ENCODE results near the gene TMEM182.

DNA sequence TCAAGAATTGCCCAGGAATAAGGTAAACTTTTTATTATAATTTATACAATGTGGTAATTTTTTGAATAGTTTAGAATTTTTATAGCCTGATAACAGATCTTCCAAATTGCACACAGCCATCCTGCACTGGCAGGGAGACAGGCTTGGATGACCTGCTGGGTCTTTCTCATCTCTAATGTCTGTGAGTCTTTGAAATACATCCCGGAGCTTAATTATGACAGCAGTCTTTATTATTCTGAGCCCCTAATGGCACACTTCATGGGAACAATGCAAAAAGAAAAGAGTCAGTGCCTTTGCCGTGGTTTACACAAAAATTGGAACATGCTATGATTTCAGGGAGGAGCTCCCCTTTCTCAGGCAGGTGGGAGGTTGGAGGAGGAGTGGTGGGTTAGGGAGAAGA lies 71.0 kb downstream of the TMEM182 start:
- TF ChIP-seq, protein P1, sequence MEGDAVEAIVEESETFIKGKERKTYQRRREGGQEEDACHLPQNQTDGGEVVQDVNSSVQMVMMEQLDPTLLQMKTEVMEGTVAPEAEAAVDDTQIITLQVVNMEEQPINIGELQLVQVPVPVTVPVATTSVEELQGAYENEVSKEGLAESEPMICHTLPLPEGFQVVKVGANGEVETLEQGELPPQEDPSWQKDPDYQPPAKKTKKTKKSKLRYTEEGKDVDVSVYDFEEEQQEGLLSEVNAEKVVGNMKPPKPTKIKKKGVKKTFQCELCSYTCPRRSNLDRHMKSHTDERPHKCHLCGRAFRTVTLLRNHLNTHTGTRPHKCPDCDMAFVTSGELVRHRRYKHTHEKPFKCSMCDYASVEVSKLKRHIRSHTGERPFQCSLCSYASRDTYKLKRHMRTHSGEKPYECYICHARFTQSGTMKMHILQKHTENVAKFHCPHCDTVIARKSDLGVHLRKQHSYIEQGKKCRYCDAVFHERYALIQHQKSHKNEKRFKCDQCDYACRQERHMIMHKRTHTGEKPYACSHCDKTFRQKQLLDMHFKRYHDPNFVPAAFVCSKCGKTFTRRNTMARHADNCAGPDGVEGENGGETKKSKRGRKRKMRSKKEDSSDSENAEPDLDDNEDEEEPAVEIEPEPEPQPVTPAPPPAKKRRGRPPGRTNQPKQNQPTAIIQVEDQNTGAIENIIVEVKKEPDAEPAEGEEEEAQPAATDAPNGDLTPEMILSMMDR (conservative IDR thresholded peaks at IDR 0.05 in 1 of 2, IDR thresholded peaks at IDR 0.05 in 1 of 2; ENCODE audit: low read depth in 1 of 2, low read length in 2 of 2), result no peak
- no peak for TF ChIP-seq EZH2 (IDR thresholded peaks at IDR 0.05; ENCODE audit: low read length, missing control alignments)
